CD4-positive, alpha-beta memory T cell (primary cell): ENCODE results near the gene PPP2R1B. TPM values are rescaled to one million over a fixed set of nuclear protein-coding genes. Genes with fewer than 3 reads are reported as not detected.
"Not testable (repeated sequence)": the region's sequence is repeated elsewhere in the genome, so short reads cannot be mapped to it uniquely, and the experiment has no call there.

Source experiments
- CTCF ChIA-PET: fragments of 350-600 bp; sonication (Branson Sonifier 250); formaldehyde crosslinking; loops from one replicate; lab custom pipeline; 2021; ENCODE audit warnings: inconsistent platforms; ENCODE audit not compliant: partially characterized antibody; lab: Charles Lee
- POLR2A ChIA-PET: fragments of 350-600 bp; sonication (Branson Sonifier 250); formaldehyde crosslinking; loops from one replicate; lab custom pipeline; 2021; ENCODE audit not compliant: partially characterized antibody; lab: Charles Lee
- DNase-seq, 5 donors: peaks; one replicate each; pipeline versions ENCODE4 v3.0.0 to v3.0.0-alpha.2; 2020 to 2022; ENCODE audit warnings: mixed read lengths in 1 of 5
- H3K27ac ChIP-seq: one replicate; pipeline ENCODE4 v1.7.0; 2013; ENCODE audit warnings: low read depth, low read length
- H3K27me3 ChIP-seq: 2 replicates; pipeline ENCODE4 v1.7.0; 2013; ENCODE audit warnings: mild to moderate bottlenecking, low read length, moderate library complexity; ENCODE audit not compliant: insufficient read depth
- H3K36me3 ChIP-seq: 2 replicates; pipeline ENCODE4 v1.7.0; 2013; ENCODE audit warnings: mild to moderate bottlenecking, low read length, moderate library complexity; ENCODE audit not compliant: insufficient read depth
- H3K4me1 ChIP-seq: 2 replicates; pipeline ENCODE4 v1.7.0; 2013; ENCODE audit warnings: mild to moderate bottlenecking, low read length, moderate library complexity; ENCODE audit not compliant: insufficient read depth
- H3K4me3 ChIP-seq, 2 donors: one replicate each; pipeline ENCODE4 v1.7.0; 2013; ENCODE audit warnings: low read length in 2 of 2, mild to moderate bottlenecking in 1 of 2
- H3K9me3 ChIP-seq, 2 donors: one replicate each; pipeline ENCODE4 v1.7.0; 2013; ENCODE audit warnings: low read length in 2 of 2, control low read depth in 1 of 2; ENCODE audit not compliant: control insufficient read depth in 1 of 2
- H3K27ac Mint-ChIP-seq, 7 donors: one replicate each; pipeline ENCODE4 v1.8.0; 2020 to 2021; ENCODE audit warnings: mixed read lengths in 7 of 7, mild to moderate bottlenecking in 6 of 7, inconsistent platforms in 3 of 7, moderate library complexity in 3 of 7
- H3K27me3 Mint-ChIP-seq, 2 donors: one replicate each; pipeline ENCODE4 v1.8.0; 2020 to 2021; ENCODE audit warnings: mixed read lengths in 2 of 2
- H3K36me3 Mint-ChIP-seq, 2 donors: one replicate each; pipeline ENCODE4 v1.8.0; 2020 to 2021; ENCODE audit warnings: mixed read lengths in 2 of 2, inconsistent platforms in 1 of 2, mild to moderate bottlenecking in 1 of 2
- H3K4me1 Mint-ChIP-seq, 4 donors: one replicate each; pipeline ENCODE4 v1.8.0; 2020 to 2021; ENCODE audit warnings: mixed read lengths in 4 of 4, mild to moderate bottlenecking in 1 of 4
- H3K4me3 Mint-ChIP-seq, 8 donors: one replicate each; pipeline ENCODE4 v1.8.0; 2020 to 2021; ENCODE audit warnings: mixed read lengths in 8 of 8, mild to moderate bottlenecking in 7 of 8, moderate library complexity in 6 of 8, inconsistent platforms in 3 of 8
- H3K9me3 Mint-ChIP-seq, 8 donors: one replicate each; pipeline ENCODE4 v1.8.0; 2020 to 2021; ENCODE audit warnings: mixed read lengths in 8 of 8, mild to moderate bottlenecking in 5 of 8, inconsistent platforms in 3 of 8, moderate library complexity in 1 of 8
- intact Hi-C: fragments of 100-400 bp; cut with micrococcal nuclease; formaldehyde crosslinking; loops from one replicate; pipeline ENCODE4 v1.15.1; 2023
- polyA plus RNA-seq, 2 donors: library from polyadenylated mRNA; unstranded; fragments of 300-500 nt; fragmentation: Illumina TruSeq; gene quantifications; one replicate each; pipeline ENCODE4 v1.2.3, GENCODE V29; 2021
- total RNA-seq, 2 experiments: library from RNA; stranded (reverse); gene quantifications; one replicate each; pipeline ENCODE4 v1.2.3, GENCODE V29; 2021

PPP2R1B gene
- total and polyA plus RNA-seq, 4 experiments from 2014 or later, result 18.4 to 39.1 (median 33.4) TPM

GRCh38 chr11:111777094-111778046 lies 11.2 kb upstream of the PPP2R1B start:
- Mint-ChIP-seq H3K4me1 (no peaks in the 10 kb centered on the region), H3K4me3 (no peak overlapping the region), H3K9me3 (peaks cover 0 to 2% (median 0%) of the 10 kb centered on the region in 8 donors), H3K27ac (no peak overlapping the region), H3K36me3 (peaks cover 0 to 1% of the 10 kb centered on the region in 2 donors), H3K27me3 (no peaks in the 10 kb centered on the region)
- POLR2A ChIA-PET, result interaction anchor here (0.5 to 1.2 kb wide), 7 partner anchors 10 to 191 kb away, joined by 3 read pairs; no protein-coding TSS in a partner anchor
- CTCF ChIA-PET, result interaction anchor here (0.6 to 8.1 kb wide), 34 partner anchors 9 to 215 kb away, joined by 3 to 160 read pairs (median 5); partner anchors contain the start of genes PPP2R1B and SIK2
- H3K36me3 ChIP-seq, result no peaks in the 10 kb centered on the region
- DNase-seq, result peak in 4 of 5 donors; percentile 51 to 63 (median 60)
- H3K27me3 ChIP-seq, result no peaks in the 10 kb centered on the region
- no peak overlapping the region for H3K27ac ChIP-seq
- H3K9me3 ChIP-seq, result no peaks in the 10 kb centered on the region
- H3K4me1 ChIP-seq, result no peaks in the 10 kb centered on the region
- intact Hi-C loops, result loop anchor here (1.0 to 2.0 kb wide), 4 partner anchors 63 to 212 kb away; partner anchors contain the start of gene SIK2
- H3K4me3 ChIP-seq, result no peak overlapping the region

- DNase-seq, result no peak
- intact Hi-C loops, result loop anchor here (1.0 to 2.0 kb wide), 4 partner anchors 64 to 211 kb away; partner anchors contain the start of gene SIK2
- Mint-ChIP-seq H3K9me3 (peaks cover 0 to 2% (median 0%) of the 10 kb centered on the region in 8 donors), H3K36me3 (no peaks in the 10 kb centered on the region), H3K4me1 (no peaks in the 10 kb centered on the region), H3K27ac (no peak overlapping the region), H3K27me3 (no peaks in the 10 kb centered on the region), H3K4me3 (no peak overlapping the region)
- no peak overlapping the region for H3K27ac ChIP-seq
- H3K4me1 ChIP-seq, result no peaks in the 10 kb centered on the region
- H3K36me3 ChIP-seq, result no peaks in the 10 kb centered on the region
- no peaks in the 10 kb centered on the region for H3K9me3 ChIP-seq
- no peaks in the 10 kb centered on the region for H3K27me3 ChIP-seq
- no peak overlapping the region for H3K4me3 ChIP-seq
- ChIA-PET CTCF (interaction anchor here (0.6 to 8.1 kb wide), 33 partner anchors 8 to 318 kb away, joined by 3 to 160 read pairs (median 5); partner anchors contain the start of genes PPP2R1B and SIK2), POLR2A (interaction anchor here (1.0 to 1.2 kb wide), 2 partner anchors 11 to 175 kb away, joined by 3 read pairs; no protein-coding TSS in a partner anchor)
These were observed 10.4 kb upstream of the PPP2R1B start for GRCh38 chr11:111776398-111777093.

GRCh38 chr11:111774955-111775710 lies 8.9 kb upstream of the PPP2R1B start:
- peaks cover 0 to 2% of the 10 kb centered on the region in 2 donors for H3K27me3 Mint-ChIP-seq
- no peaks in the 10 kb centered on the region for H3K36me3 Mint-ChIP-seq
- H3K27ac Mint-ChIP-seq, result no peak overlapping the region
- intact Hi-C loops, result no loop called here
- no peaks in the 10 kb centered on the region for H3K4me1 Mint-ChIP-seq
- Histone ChIP-seq H3K4me3 (no peak overlapping the region), H3K4me1 (no peaks in the 10 kb centered on the region), H3K9me3 (no peaks in the 10 kb centered on the region), H3K36me3 (no peaks in the 10 kb centered on the region), H3K27me3 (no peaks in the 10 kb centered on the region), H3K27ac (no peak overlapping the region)
- no peak for DNase-seq
- no peak overlapping the region for H3K4me3 Mint-ChIP-seq
- POLR2A ChIA-PET, result interaction anchor here (1.5 kb wide), 1 partner anchor 8 kb away, joined by 5 read pairs; no protein-coding TSS in a partner anchor
- CTCF ChIA-PET, result interaction anchor here (1.0 to 8.1 kb wide), 11 partner anchors 9 to 319 kb away, joined by 3 to 160 read pairs (median 17); partner anchors contain the start of genes PPP2R1B and SIK2
- H3K9me3 Mint-ChIP-seq, result peaks cover 0 to 2% (median 0%) of the 10 kb centered on the region in 8 donors

GRCh38 chr11:111772535-111772934 lies 6.3 kb upstream of the PPP2R1B start:
- Mint-ChIP-seq H3K27me3 (peaks cover 0 to 2% of the 10 kb centered on the region in 2 donors), H3K36me3 (no peaks in the 10 kb centered on the region), H3K9me3 (no peaks in the 10 kb centered on the region), H3K4me1 (no peaks in the 10 kb centered on the region), H3K4me3 (no peak overlapping the region), H3K27ac (no peak overlapping the region)
- Histone ChIP-seq H3K9me3 (no peaks in the 10 kb centered on the region), H3K36me3 (no peaks in the 10 kb centered on the region), H3K27me3 (no peaks in the 10 kb centered on the region), H3K4me3 (no peak overlapping the region), H3K4me1 (no peaks in the 10 kb centered on the region), H3K27ac (no peak overlapping the region)
- ChIA-PET CTCF (interaction anchor here (1.2 to 8.1 kb wide), 4 partner anchors 168 to 206 kb away, joined by 3 to 160 read pairs (median 6); no protein-coding TSS in a partner anchor), POLR2A (no interaction called here)
- intact Hi-C loops, result no loop called here
- DNase-seq, result no peak

GRCh38 chr11:111771205-111771604 lies 5.0 kb upstream of the PPP2R1B start:
- H3K27ac ChIP-seq, H3K36me3 Mint-ChIP-seq, H3K4me3 Mint-ChIP-seq, POLR2A ChIA-PET, intact Hi-C loops, H3K4me3 ChIP-seq, H3K9me3 Mint-ChIP-seq, H3K9me3 ChIP-seq, H3K27ac Mint-ChIP-seq, H3K36me3 ChIP-seq, DNase-seq, H3K4me1 ChIP-seq, H3K27me3 ChIP-seq, H3K27me3 Mint-ChIP-seq: not testable (repeated sequence)
- H3K4me1 Mint-ChIP-seq, result peaks cover 4 to 11% (median 6%) of the 10 kb centered on the region in 4 donors
- CTCF ChIA-PET, result interaction anchor here (1.0 to 1.6 kb wide), 2 partner anchors 30 to 167 kb away, joined by 3 to 5 read pairs; no protein-coding TSS in a partner anchor

- H3K9me3 ChIP-seq, result no peaks in the 10 kb centered on the region
- H3K4me3 Mint-ChIP-seq, result peak overlapping the region in 1 of 8 donors; percentile 68
- intact Hi-C loops, result no loop called here
These were observed 4.5 kb upstream of the PPP2R1B start for GRCh38 chr11:111770581-111771134.

More at GRCh38 chr11:111770581-111771134, 4.5 kb upstream of the PPP2R1B start:
- H3K27me3 Mint-ChIP-seq, result peaks cover 0 to 2% of the 10 kb centered on the region in 2 donors
- Histone ChIP-seq H3K27me3 (no peaks in the 10 kb centered on the region), H3K4me3 (no peak overlapping the region), H3K4me1 (peaks cover 7% of the 10 kb centered on the region), H3K27ac (no peak overlapping the region), H3K36me3 (no peaks in the 10 kb centered on the region)
- no peaks in the 10 kb centered on the region for H3K9me3 Mint-ChIP-seq
- H3K4me1 Mint-ChIP-seq, result peaks cover 4 to 16% (median 6%) of the 10 kb centered on the region in 4 donors
- peaks cover 0 to 6% of the 10 kb centered on the region in 2 donors for H3K36me3 Mint-ChIP-seq
- ChIA-PET POLR2A (no interaction called here), CTCF (interaction anchor here (1.0 to 1.6 kb wide), 4 partner anchors 30 to 187 kb away, joined by 3 to 5 read pairs (median 4); no protein-coding TSS in a partner anchor)
- peak overlapping the region in 1 of 7 donors; percentile 37 for H3K27ac Mint-ChIP-seq
- DNase-seq, result no peak
